Sigmoid colon (tissue), 7 donors: ENCODE results near the gene SPEF1. TPM values are rescaled to one million over a fixed set of nuclear protein-coding genes. Genes with fewer than 3 reads are reported as not detected.

Experiments used
- DNase-seq: peaks from one replicate; pipeline ENCODE4 v3.0.0-alpha.2; 2019
- H3K27ac ChIP-seq, 4 donors: fragments of 200-600 bp; sonication (generic); one replicate each; pipeline ENCODE4 v1.5.1; 2016 to 2019; ENCODE audit warnings: mild to moderate bottlenecking in 1 of 4
- H3K27me3 ChIP-seq, 3 donors: fragments of 200-600 bp; sonication (generic); one replicate each; pipeline ENCODE4 v1.5.1; 2019; ENCODE audit warnings: mild to moderate bottlenecking in 1 of 3
- H3K36me3 ChIP-seq, 4 donors: fragments of 200-600 bp; sonication (generic); one replicate each; pipeline ENCODE4 v1.5.1; 2016 to 2019
- H3K4me1 ChIP-seq, 4 donors: fragments of 200-600 bp; sonication (generic); one replicate each; pipeline ENCODE4 v1.5.1; 2017 to 2019
- H3K4me3 ChIP-seq, 4 donors: fragments of 200-600 bp; sonication (generic); one replicate each; pipeline ENCODE4 v1.5.1; 2017 to 2019; ENCODE audit warnings: mild to moderate bottlenecking in 2 of 4, moderate library complexity in 1 of 4
- H3K9me3 ChIP-seq, 4 donors: fragments of 200-600 bp in 3 of 4; sonication (generic) in 3 of 4; one replicate each; pipeline versions ENCODE4 v1.5.1 to v1.6.1; 2013 to 2019
- CTCF ChIP-seq, 4 experiments: fragments of 450-650 bp in 3 of 4; fragments of 200-600 bp in 1 of 4; IDR thresholded peaks; one replicate each; pipeline ENCODE4 v1.5.1; 2016 to 2019; ENCODE audit warnings: antibody characterized with exemption in 4 of 4, mild to moderate bottlenecking in 3 of 4, moderate library complexity in 2 of 4
- EP300 ChIP-seq, 4 donors: sonication (generic); formaldehyde crosslinking; IDR thresholded peaks; one replicate each; pipeline ENCODE4 v1.6.1; 2017; ENCODE audit warnings: antibody characterized with exemption in 4 of 4
- POLR2A ChIP-seq, 2 donors: fragments of 450-650 bp; IDR thresholded peaks; one replicate each; pipeline ENCODE4 v1.6.1; 2016; ENCODE audit warnings: antibody characterized with exemption in 2 of 2, mild to moderate bottlenecking in 2 of 2, moderate library complexity in 2 of 2
- POLR2AphosphoS5 ChIP-seq, 4 donors: sonication (generic); formaldehyde crosslinking; IDR thresholded peaks; one replicate each; pipeline ENCODE4 v1.6.1; 2017; ENCODE audit warnings: antibody characterized with exemption in 4 of 4
- WGBS, 2 donors: extraction: QIAGEN DNeasy Blood & Tissue Kit; methylation state at CpG; one replicate each; pipeline ENCODE4 v1.1.7; 2013; 5-methylcytosine and 5-hydroxymethylcytosine counted together
- intact Hi-C: fragments of 100-400 bp; cut with DNase I; formaldehyde crosslinking; loops from one replicate; pipeline ENCODE4 v1.15.1; 2023
- polyA plus RNA-seq, 3 donors: library from polyadenylated mRNA; stranded (reverse); fragments of 200-250 nt; gene quantifications; one replicate each; pipeline ENCODE4 v1.2.3, GENCODE V29; 2013
- total RNA-seq, 4 donors: library from RNA; depleted of rRNA; stranded (reverse); fragments of >200 nt; gene quantifications; one replicate each; pipeline ENCODE4 v1.1.0, GENCODE V29; 2016
- donor health status: healthy with polysubstance abuse.
- donor health status: Bipolar disorder and iron deficiency.
- donor health status: healthy.

The SPEF1 gene
- total and polyA plus RNA-seq, 7 donors = 0.12 to 0.81 TPM; not detected in 5

- DNase-seq = no peak
- Histone ChIP-seq H3K9me3 (no peaks in the 10 kb centered on the region), H3K4me3 (no peak overlapping the region), H3K27ac (peak overlapping the region in 1 of 4 donors; percentile 37), H3K27me3 (no peaks in the 10 kb centered on the region), H3K36me3 (peaks cover 0 to 7% (median 0%) of the 10 kb centered on the region in 4 donors), H3K4me1 (peaks cover 0 to 32% (median 29%) of the 10 kb centered on the region in 4 donors)
- intact Hi-C loops = loop anchor here (10.0 kb wide), 1 partner anchor 226 kb away; the partner anchor contains the start of gene RNF24
- WGBS, 2 donors = 17 to 53% methylated on average over 4 of the region's 4 CpGs
- TF ChIP-seq CTCF (IDR thresholded peaks at IDR 0.05) (no peak), POLR2AphosphoS5 (IDR thresholded peaks at IDR 0.05) (no peak), EP300 (IDR thresholded peaks at IDR 0.05) (no peak), POLR2A (IDR thresholded peaks at IDR 0.05) (no peak)
These were observed 7.5 kb upstream of the SPEF1 start for GRCh38 chr20:3788685-3789155.

- Histone ChIP-seq H3K27me3 (no peaks in the 10 kb centered on the region), H3K4me3 (peak overlapping the region in 2 of 4 donors; percentile 33 to 34), H3K27ac (peak overlapping the region; percentile 29 to 87 (median 66)), H3K36me3 (peaks cover 0 to 7% (median 0%) of the 10 kb centered on the region in 4 donors), H3K9me3 (no peaks in the 10 kb centered on the region), H3K4me1 (peaks cover 0 to 41% (median 34%) of the 10 kb centered on the region in 4 donors)
- TF ChIP-seq POLR2A (IDR thresholded peaks at IDR 0.05) (no peak), POLR2AphosphoS5 (IDR thresholded peaks at IDR 0.05) (no peak), CTCF (IDR thresholded peaks at IDR 0.05) (no peak), EP300 (IDR thresholded peaks at IDR 0.05) (no peak)
- 80 to 81% methylated on average over 5 of the region's 5 CpGs for WGBS, 2 donors
- no peak for DNase-seq
- intact Hi-C loops = loop anchor here (2.0 to 10.0 kb wide), 2 partner anchors 67 to 227 kb away; partner anchors contain the start of gene RNF24
These were observed 6.2 kb upstream of the SPEF1 start for GRCh38 chr20:3787324-3788014.

GRCh38 chr20:3786665-3787323 is 5.5 kb upstream of the SPEF1 start, which contains the start of gene CENPB:
Gene CENPB, minus strand, starts transcription at chr20:3786740. Its CDS starts 257 bp downstream, at chr20:3786483.
- peak within 1 kb of the TSS; percentile 65 to 73 (median 68) for H3K4me3 ChIP-seq
- 3% methylated on average over 70 of the region's 70 CpGs for WGBS, 2 donors
- TF ChIP-seq POLR2A (IDR thresholded peaks at IDR 0.05) (no peak), POLR2AphosphoS5 (IDR thresholded peaks at IDR 0.05) (peak in 1 of 4 donors; percentile 27), EP300 (IDR thresholded peaks at IDR 0.05) (no peak), CTCF (IDR thresholded peaks at IDR 0.05) (peak; percentile 17 to 79 (median 39))
- H3K27ac ChIP-seq = peak within 1 kb of the TSS; percentile 84 to 92 (median 86)
- intact Hi-C loops = loop anchor here (1.0 to 10.0 kb wide), 3 partner anchors 34 to 228 kb away; partner anchors contain the start of genes AP5S1 and RNF24
- no peaks in the 10 kb centered on the region for H3K27me3 ChIP-seq
- peaks cover 0 to 41% (median 34%) of the 10 kb centered on the region in 4 donors for H3K4me1 ChIP-seq
- peak; percentile 94 for DNase-seq
- no peaks in the 10 kb centered on the region for H3K9me3 ChIP-seq
- peaks cover 0 to 7% (median 0%) of the 10 kb centered on the region in 4 donors for H3K36me3 ChIP-seq

- H3K36me3 ChIP-seq = peaks cover 0 to 7% (median 0%) of the 10 kb centered on the region in 4 donors
- H3K4me1 ChIP-seq = peaks cover 0 to 47% (median 38%) of the 10 kb centered on the region in 4 donors
- TF ChIP-seq EP300 (IDR thresholded peaks at IDR 0.05) (no peak), POLR2A (IDR thresholded peaks at IDR 0.05) (no peak), POLR2AphosphoS5 (IDR thresholded peaks at IDR 0.05) (peak in 2 of 4 donors; percentile 10 to 36)
- intact Hi-C loops = loop anchor here (1.0 to 10.0 kb wide), 3 partner anchors 34 to 229 kb away; partner anchors contain the start of genes AP5S1 and RNF24
- H3K27me3 ChIP-seq = no peaks in the 10 kb centered on the region
- no peak for DNase-seq
- H3K27ac ChIP-seq = peak overlapping the region; percentile 84 to 92 (median 86)
- H3K9me3 ChIP-seq = no peaks in the 10 kb centered on the region
- WGBS, 2 donors = 2 to 4% methylated on average over 35 of the region's 35 CpGs
- peak overlapping the region; percentile 65 to 73 (median 68) for H3K4me3 ChIP-seq
These were observed 4.9 kb upstream of the SPEF1 start for GRCh38 chr20:3786126-3786484.
